HFF-Myc (cell line): ENCODE data around the gene PMPCA.

Experiments
- DNase-seq: peaks from one replicate; pipeline ENCODE4 v3.0.0-alpha.2; 2011; ENCODE audit warnings: low read depth; ENCODE audit errors: extremely low read depth
- H3K4me3 ChIP-seq: replicated peaks from 2 replicates; pipeline ENCODE4 v1.5.1; 2011; ENCODE audit warnings: low read depth, mild to moderate bottlenecking, control low read depth, low read length
- TF ChIP-seq, protein P1 (sequence below): IDR thresholded peaks from 2 replicates; pipeline ENCODE4 v1.5.1; 2012; ENCODE audit warnings: mild to moderate bottlenecking, low read depth, low read length, control low read depth; ENCODE audit errors: missing control alignments

Gene PMPCA, protein sequence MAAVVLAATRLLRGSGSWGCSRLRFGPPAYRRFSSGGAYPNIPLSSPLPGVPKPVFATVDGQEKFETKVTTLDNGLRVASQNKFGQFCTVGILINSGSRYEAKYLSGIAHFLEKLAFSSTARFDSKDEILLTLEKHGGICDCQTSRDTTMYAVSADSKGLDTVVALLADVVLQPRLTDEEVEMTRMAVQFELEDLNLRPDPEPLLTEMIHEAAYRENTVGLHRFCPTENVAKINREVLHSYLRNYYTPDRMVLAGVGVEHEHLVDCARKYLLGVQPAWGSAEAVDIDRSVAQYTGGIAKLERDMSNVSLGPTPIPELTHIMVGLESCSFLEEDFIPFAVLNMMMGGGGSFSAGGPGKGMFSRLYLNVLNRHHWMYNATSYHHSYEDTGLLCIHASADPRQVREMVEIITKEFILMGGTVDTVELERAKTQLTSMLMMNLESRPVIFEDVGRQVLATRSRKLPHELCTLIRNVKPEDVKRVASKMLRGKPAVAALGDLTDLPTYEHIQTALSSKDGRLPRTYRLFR

DNA sequence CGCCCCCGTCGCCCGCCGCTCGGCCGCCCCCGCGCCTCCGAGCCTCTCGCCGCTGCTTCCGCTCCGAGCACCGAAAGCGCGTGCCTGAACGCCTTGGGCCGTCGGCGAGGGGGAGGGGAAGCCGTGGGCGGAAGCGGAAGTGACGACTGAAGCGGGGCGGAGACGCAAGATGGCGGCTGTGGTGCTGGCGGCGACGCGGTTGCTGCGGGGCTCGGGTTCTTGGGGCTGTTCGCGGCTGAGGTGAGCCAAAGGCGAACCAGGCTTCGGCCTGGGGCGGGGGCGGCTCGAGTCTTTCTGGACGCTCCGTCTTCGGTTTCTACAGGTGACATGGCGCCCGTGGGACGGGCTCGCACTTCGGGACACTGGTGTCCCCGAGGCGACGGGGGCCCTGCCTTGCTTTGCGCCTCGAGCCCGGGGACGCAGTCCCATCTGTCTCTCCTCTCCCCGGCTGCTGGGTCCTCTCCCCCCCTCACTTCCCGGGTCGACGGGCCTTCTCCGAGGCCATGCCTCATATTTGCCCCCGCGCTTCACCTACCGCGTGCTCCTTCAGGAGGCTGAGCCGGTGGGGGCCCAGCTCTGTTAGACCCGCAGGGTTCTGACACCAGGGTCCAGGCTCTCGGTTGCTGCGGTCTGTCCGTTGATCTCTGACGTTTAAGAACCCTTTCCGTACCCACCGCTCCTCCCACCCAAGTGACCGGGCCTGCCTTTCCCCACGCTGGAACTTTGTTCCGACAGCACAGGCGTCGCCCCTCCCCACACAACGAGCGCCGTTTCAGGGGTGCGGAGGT is at the start of gene PMPCA, which contains the start of gene ENTR1:
Gene PMPCA, plus strand, starts transcription at position 159 of the 788 bp plus-strand sequence. Its CDS starts 11 bp downstream, at position 170.
Gene ENTR1, minus strand, starts transcription at position 115 of the 788 bp plus-strand sequence. CDS start 217 bp downstream, outside the sequence.
- peak within 1 kb of the TSS; percentile 93 for H3K4me3 ChIP-seq
- DNase-seq = peak; percentile 60
- TF ChIP-seq, protein P1, sequence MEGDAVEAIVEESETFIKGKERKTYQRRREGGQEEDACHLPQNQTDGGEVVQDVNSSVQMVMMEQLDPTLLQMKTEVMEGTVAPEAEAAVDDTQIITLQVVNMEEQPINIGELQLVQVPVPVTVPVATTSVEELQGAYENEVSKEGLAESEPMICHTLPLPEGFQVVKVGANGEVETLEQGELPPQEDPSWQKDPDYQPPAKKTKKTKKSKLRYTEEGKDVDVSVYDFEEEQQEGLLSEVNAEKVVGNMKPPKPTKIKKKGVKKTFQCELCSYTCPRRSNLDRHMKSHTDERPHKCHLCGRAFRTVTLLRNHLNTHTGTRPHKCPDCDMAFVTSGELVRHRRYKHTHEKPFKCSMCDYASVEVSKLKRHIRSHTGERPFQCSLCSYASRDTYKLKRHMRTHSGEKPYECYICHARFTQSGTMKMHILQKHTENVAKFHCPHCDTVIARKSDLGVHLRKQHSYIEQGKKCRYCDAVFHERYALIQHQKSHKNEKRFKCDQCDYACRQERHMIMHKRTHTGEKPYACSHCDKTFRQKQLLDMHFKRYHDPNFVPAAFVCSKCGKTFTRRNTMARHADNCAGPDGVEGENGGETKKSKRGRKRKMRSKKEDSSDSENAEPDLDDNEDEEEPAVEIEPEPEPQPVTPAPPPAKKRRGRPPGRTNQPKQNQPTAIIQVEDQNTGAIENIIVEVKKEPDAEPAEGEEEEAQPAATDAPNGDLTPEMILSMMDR = no peak

DNA sequence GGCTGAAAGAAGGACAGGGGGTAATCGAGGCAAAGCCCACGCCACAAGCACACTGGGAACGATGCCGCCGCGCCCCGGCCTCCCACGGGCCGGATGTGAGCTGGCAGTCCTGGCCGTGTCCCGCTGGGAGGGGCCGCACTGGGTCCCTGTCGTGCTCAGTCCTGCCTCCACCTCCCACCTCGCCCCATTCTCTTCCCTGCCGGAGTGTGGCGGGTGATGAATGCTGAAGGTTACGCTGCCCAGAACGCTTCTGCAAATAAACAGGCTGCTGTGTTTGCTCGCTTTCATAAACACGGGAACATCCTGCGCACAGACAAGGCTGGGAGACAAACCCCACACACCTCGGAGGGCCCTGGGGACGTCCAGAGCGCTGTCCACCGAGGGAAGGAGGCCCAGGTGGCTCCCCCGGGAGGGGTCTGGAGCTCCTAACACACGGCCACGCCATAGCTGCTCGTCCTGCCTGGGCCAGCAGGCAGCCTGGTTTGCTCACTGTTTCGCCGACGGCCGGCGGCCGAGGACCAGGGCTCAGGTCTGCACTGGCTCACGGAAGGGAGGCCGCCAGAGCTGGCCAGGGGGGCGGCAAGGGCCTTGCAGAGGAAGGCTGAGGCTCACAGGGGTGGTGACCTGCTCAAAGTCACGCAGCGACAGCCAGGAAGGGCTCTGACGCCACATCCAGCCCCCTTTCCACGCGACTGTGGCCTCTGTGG is 49.3 kb upstream of the PMPCA start:
- H3K4me3 ChIP-seq = no peak overlapping the region
- TF ChIP-seq, protein P1 = no peak
- DNase-seq = no peak

DNA sequence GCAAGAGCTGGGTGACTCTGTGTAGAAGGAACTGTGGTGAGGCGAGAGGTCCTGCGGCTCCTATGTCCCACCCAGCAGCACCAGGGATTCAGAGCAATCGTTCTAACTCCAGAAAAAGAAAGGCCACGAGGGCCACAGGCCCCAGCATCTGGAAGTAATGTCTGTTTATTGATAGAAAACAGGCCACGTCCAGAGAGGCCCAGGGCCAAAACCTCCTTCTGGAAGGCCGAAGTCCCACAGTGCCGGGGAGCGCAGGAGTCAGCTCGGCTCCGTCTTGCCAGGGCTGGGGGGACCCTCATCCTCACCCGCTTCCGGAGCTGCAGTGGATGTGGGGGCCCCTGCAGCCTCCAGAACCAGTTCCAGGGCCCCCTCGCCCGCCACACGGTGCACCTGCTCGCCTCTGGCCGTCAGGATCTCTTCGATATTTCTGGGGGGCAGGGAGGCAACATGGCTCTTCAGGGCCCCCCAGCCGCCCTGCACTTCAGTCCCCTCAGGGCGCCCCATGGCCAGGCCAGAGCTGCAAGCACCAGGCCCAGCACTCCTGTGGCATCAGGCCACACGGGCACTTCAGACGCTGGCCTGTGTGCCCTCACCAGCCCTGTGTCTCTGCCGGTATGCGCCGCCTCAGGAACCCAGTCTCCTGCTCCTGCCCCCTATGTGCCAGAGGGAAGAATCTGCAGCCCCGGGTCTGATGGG is 48.6 kb upstream of the PMPCA start:
- no peak for DNase-seq
- H3K4me3 ChIP-seq = no peak overlapping the region
- TF ChIP-seq, protein P1 = no peak

DNA sequence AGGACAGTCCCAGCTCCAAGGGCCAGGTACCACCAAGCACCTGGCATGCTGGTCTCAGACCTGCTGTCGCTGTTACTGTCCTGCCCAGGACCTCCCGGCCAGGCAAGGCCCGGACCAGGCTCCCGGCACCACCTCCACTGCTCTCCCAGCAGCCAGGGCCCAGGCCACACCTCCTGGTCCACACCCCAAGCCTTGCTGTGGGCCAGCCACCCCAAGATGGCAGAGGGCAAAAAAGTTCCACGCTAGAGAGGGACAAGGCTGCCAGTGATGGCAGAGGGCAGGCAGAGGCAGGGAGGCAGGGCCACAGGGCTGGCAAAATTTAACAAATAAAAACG is 48.0 kb upstream of the PMPCA start:
- TF ChIP-seq, protein P1 = no peak
- DNase-seq = no peak
- H3K4me3 ChIP-seq = peak overlapping the region; percentile 10; the same call in 1 of the 2 replicates

DNA sequence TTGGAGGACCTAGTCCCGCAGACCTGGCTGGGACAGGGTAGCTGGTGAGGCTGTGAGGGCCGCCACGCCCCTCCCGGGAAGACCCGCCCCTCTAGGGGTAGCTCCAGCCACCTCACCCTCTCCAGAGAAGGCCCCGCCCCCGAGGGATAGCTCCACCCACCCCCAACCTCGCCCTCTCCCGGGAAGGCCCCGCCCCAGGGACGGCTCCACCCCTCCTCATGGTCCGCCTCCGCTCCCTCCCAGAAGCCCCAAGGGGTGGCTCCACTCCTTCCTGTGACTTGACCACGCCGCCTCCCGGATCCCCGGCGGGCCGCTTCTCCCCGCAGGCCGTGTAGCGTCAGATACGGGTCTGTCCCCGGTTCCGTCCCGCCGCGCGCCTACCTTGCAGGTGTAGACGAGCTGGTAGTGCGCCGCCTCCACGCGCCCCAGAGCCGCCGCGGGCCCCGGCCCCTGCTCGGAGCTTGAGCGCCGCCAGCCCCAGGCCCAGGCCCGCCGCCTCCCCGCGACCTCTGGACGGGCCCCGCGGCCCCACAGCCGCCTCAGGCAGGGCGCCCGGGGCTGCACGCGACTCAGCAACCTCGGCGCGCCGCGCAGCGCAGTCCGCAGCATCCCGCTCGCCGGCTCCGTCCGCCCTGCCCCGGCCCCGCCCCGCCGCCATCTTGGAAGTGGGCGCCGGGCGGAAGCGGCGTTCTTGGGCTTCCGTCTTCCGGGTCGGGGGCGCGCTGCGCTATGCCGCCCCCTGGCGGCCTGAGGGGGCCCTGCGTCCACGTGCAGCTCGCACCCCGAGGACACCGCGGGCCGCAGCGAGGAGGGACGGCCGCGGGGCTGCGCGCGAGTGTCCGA is 47.1 kb upstream of the PMPCA start, which contains the start of gene DNLZ:
Gene DNLZ, minus strand, starts transcription at position 639 of the 843 bp plus-strand sequence. Its CDS starts 30 bp downstream, at position 609.
- peak within 1 kb of the TSS; percentile 50 for H3K4me3 ChIP-seq
- DNase-seq = peak; percentile 78
- TF ChIP-seq, protein P1 = peak; percentile 75
